SK-N-SH treated with all-trans-retinoic acid at 6 μM for 48 hours (cell line): Measurements from ENCODE around the gene LDLRAD2.

Experiments used
- ARNTL ChIP-seq: fragments of 450-650 bp; formaldehyde crosslinking; IDR thresholded peaks from 2 replicates; pipeline ENCODE4 v1.5.0; 2020; ENCODE audit warnings: low read depth, mild to moderate bottlenecking, moderate library complexity, borderline replicate concordance
- CSDC2 ChIP-seq: fragments of 250-450 bp; sonication (Bioruptor Pico); IDR thresholded peaks from 2 replicates; pipeline ENCODE4 v1.5.0; 2020; ENCODE audit warnings: mild to moderate bottlenecking, moderate library complexity
- ISL1 ChIP-seq: fragments of 250-450 bp; sonication (Bioruptor Pico); IDR thresholded peaks from 2 replicates; pipeline ENCODE4 v2.1.2; 2022; ENCODE audit warnings: mild to moderate bottlenecking, moderate library complexity
- RARB ChIP-seq: fragments of 250-450 bp; sonication (Bioruptor Pico); IDR thresholded peaks from 2 replicates; pipeline ENCODE4 v1.8.0; 2021; ENCODE audit warnings: mild to moderate bottlenecking, moderate library complexity
- ZC3H10 ChIP-seq: fragments of 250-450 bp; sonication (Bioruptor Pico); IDR thresholded peaks from 2 replicates; pipeline ENCODE4 v1.5.1; 2021; ENCODE audit warnings: mild to moderate bottlenecking, moderate library complexity
- ZFP30 ChIP-seq: fragments of 450-650 bp; formaldehyde crosslinking; IDR thresholded peaks from 2 replicates; pipeline ENCODE4 v1.5.0; 2022; ENCODE audit warnings: mild to moderate bottlenecking, moderate library complexity
- ZNF8 ChIP-seq: fragments of 450-650 bp; formaldehyde crosslinking; IDR thresholded peaks from 2 replicates; pipeline ENCODE4 v1.5.0; 2020; ENCODE audit warnings: mild to moderate bottlenecking, moderate library complexity

GRCh38 chr1:21837476-21837875, 25.4 kb downstream of the LDLRAD2 start:
- TF ChIP-seq ZC3H10, result no peak
- no peak for TF ChIP-seq RARB
- TF ChIP-seq ZFP30 (CRISPR knock-in tag), result no peak
- TF ChIP-seq ARNTL (CRISPR knock-in tag), result no peak
- no peak for TF ChIP-seq ZNF8 (CRISPR knock-in tag)
- no peak for TF ChIP-seq CSDC2 (CRISPR knock-in tag)
- TF ChIP-seq ISL1, result no peak
